Bronchus fibroblast of lung (primary cell): Measurements from ENCODE around the gene ERGIC3. TPM values are rescaled to one million over a fixed set of nuclear protein-coding genes. Genes with fewer than 3 reads are reported as not detected.

ENCODE experiments used
- total RNA-seq: library from RNA; depleted of rRNA; stranded (reverse); fragments of >200 nt; gene quantifications from 2 replicates; pipeline ENCODE4 v1.2.3, GENCODE V29; 2015

Gene ERGIC3
- total RNA-seq = 189 and 202 TPM in 2 replicates

GRCh38 chr20:35541783-35542662 is at the start of gene ERGIC3:
ERGIC3 (plus strand) TSS chr20:35542078; CDS start chr20:35542098, 20 bp downstream.

GRCh38 chr20:35529552-35529951 is 12.3 kb upstream of the ERGIC3 start, which contains the start of gene C20orf173:
C20orf173 (minus strand) TSS chr20:35529652; CDS start chr20:35529373, 279 bp downstream.

Other genes starting within 250 kb of the ERGIC3 start
- gene FAM83C, start 249.7 kb upstream of the ERGIC3 start, total RNA-seq = under 0.01 TPM in 1 of 2 replicates, not detected in the other
- gene UQCC1, start 130.1 kb upstream of the ERGIC3 start, total RNA-seq = 33.4 and 40.2 TPM in 2 replicates
- 56.2 TPM in 2 replicates for gene GDF5, start 103.8 kb upstream of the ERGIC3 start, total RNA-seq
- 29.1 and 33.9 TPM in 2 replicates for gene CEP250, start 86.5 kb upstream of the ERGIC3 start, total RNA-seq
- not detected in 2 replicates for gene C20orf173, start 12.4 kb upstream of the ERGIC3 start, total RNA-seq
- gene SPAG4, start 73.8 kb downstream of the ERGIC3 start, total RNA-seq = 4.7 and 6.8 TPM in 2 replicates
- 94.3 and 95.6 TPM in 2 replicates for gene CPNE1, start 122.8 kb downstream of the ERGIC3 start, total RNA-seq
- gene RBM12, start 122.8 kb downstream of the ERGIC3 start, total RNA-seq = 27.4 and 30.6 TPM in 2 replicates
- gene NFS1, start 157.3 kb downstream of the ERGIC3 start, total RNA-seq = 27.9 and 35.3 TPM in 2 replicates
- gene ROMO1, start 157.3 kb downstream of the ERGIC3 start, total RNA-seq = 397 and 521 TPM in 2 replicates
- 104 and 138 TPM in 2 replicates for gene RBM39, start 200.2 kb downstream of the ERGIC3 start, total RNA-seq
- gene PHF20, start 229.9 kb downstream of the ERGIC3 start, total RNA-seq = 23.0 and 27.6 TPM in 2 replicates